Measurements from ENCODE around the gene TBCD.
"Not testable (repeated sequence)": the region's sequence is repeated elsewhere in the genome, so short reads cannot be mapped to it uniquely, and the experiment has no call there.

DNA sequence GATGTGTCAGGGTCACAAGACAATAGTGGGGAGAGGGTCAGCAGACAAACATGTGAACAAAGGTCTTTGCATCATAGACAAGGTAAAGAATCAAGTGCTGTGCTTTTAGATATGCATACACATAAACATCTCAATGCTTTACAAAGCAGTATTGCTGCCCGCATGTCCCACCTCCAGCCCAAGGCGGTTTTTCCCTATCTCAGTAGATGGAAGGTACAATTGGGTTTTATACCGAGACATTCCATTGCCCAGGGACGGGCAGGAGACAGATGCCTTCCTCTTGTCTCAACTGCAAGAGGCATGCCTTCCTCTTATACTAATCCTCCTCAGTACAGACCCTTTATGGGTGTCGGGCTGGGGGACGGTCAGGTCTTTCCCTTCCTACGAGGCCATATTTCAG is 7.1 kb upstream of the TBCD start:
- TF ChIP-seq, protein P1, sequence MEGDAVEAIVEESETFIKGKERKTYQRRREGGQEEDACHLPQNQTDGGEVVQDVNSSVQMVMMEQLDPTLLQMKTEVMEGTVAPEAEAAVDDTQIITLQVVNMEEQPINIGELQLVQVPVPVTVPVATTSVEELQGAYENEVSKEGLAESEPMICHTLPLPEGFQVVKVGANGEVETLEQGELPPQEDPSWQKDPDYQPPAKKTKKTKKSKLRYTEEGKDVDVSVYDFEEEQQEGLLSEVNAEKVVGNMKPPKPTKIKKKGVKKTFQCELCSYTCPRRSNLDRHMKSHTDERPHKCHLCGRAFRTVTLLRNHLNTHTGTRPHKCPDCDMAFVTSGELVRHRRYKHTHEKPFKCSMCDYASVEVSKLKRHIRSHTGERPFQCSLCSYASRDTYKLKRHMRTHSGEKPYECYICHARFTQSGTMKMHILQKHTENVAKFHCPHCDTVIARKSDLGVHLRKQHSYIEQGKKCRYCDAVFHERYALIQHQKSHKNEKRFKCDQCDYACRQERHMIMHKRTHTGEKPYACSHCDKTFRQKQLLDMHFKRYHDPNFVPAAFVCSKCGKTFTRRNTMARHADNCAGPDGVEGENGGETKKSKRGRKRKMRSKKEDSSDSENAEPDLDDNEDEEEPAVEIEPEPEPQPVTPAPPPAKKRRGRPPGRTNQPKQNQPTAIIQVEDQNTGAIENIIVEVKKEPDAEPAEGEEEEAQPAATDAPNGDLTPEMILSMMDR (IDR thresholded peaks at IDR 0.05) = not testable (repeated sequence)
- not testable (repeated sequence) for TF ChIP-seq POLR2A (IDR thresholded peaks at IDR 0.05)
